ENCODE results near the gene FAM47C.
"Not testable (repeated sequence)": the region's sequence is repeated elsewhere in the genome, so short reads cannot be mapped to it uniquely, and the experiment has no call there.

DNA sequence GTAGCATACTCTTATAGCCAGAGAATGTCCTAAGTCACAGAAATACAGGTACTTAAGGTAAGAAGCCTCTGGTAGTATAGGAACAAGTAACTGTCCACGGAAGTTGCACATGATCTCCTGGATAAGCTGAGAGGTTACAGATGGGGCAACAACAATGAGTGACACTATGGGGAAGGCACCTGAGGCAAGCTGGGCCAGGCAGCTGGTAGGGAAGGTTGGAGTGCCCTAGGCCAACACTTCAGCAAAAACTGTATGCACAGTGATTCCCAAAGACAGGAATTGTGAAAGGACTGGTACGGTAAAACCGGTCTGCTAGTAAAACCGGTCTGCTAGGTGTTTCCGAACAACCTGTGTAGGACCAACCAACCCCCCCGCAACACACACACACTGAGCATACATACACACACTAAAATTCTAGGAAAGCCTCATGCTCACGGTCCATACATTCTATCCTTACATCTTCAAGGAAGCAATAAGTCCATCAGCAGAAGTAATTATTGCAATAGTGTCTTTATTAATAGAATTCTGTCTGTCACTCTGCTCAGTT lies 28.6 kb downstream of the FAM47C start:
- TF ChIP-seq POLR2AphosphoS5 (IDR thresholded peaks at IDR 0.05; ENCODE audit: low read depth); GABPA (IDR thresholded peaks at IDR 0.05; ENCODE audit: low read depth); REST (IDR thresholded peaks at IDR 0.05; ENCODE audit: insufficient replicate concordance, low read depth); SPI1 (IDR thresholded peaks at IDR 0.05; ENCODE audit: borderline replicate concordance, low read depth): not testable (repeated sequence)
- TF ChIP-seq, protein P1, sequence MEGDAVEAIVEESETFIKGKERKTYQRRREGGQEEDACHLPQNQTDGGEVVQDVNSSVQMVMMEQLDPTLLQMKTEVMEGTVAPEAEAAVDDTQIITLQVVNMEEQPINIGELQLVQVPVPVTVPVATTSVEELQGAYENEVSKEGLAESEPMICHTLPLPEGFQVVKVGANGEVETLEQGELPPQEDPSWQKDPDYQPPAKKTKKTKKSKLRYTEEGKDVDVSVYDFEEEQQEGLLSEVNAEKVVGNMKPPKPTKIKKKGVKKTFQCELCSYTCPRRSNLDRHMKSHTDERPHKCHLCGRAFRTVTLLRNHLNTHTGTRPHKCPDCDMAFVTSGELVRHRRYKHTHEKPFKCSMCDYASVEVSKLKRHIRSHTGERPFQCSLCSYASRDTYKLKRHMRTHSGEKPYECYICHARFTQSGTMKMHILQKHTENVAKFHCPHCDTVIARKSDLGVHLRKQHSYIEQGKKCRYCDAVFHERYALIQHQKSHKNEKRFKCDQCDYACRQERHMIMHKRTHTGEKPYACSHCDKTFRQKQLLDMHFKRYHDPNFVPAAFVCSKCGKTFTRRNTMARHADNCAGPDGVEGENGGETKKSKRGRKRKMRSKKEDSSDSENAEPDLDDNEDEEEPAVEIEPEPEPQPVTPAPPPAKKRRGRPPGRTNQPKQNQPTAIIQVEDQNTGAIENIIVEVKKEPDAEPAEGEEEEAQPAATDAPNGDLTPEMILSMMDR (IDR thresholded peaks at IDR 0.05; ENCODE audit: insufficient read depth, low read length), result not testable (repeated sequence)

Data from HL-60 (cell line).